HG02852 (cell line): ENCODE measurements around the gene NEK1.
"Not testable (repeated sequence)": the region's sequence is repeated elsewhere in the genome, so short reads cannot be mapped to it uniquely, and the experiment has no call there.

Source experiments
- ATAC-seq: cut with Tn5 transposase; IDR thresholded peaks from one replicate; pipeline ENCODE4 v1.9.1; 2021; ENCODE audit warnings: mild to moderate bottlenecking, moderate library complexity; ENCODE audit not compliant: unreplicated experiment

NEK1 gene

DNA sequence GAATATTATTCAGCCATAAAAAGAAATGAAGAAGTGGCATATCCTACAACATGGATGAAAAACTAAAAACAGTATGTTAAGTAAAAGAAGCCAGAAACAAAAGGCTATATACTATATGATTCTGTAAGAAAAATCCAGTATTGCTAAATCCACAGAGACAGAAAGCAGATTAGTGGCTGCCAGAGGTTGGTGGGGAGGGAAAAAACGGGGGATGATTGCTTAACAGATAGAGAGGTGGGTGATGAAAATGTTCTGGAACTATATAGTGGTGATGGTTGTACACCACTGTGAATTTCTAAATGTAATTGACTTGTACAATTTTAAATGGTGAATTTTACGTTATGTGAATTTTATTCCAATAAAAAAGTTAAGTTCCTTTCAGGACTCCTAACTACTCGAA is 184.0 kb downstream of the NEK1 start:
- no peak for ATAC-seq

DNA sequence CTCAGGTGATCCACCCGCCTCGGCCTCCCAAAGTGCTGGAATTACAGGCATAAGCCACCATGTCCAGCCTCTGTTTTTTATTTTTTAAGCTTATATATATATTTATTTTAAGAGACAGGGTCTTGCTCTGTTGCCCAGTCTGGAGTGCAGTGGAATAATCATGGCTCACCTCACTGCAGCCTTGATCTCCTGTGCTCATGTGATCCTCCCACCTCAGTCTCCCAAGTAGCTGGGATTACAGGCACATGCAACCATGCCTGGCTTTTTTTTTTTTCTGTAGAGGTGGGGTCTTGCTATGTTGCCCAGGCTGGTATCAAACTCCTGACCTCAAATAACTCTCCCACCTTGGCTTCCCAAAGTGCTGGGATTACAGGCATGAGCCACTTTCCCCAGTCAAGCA is 184.7 kb downstream of the NEK1 start:
- ATAC-seq = not testable (repeated sequence)

- no peak for ATAC-seq
Measured at GRCh38 chr4:169420291-169420690, 192.1 kb downstream of the NEK1 start.

DNA sequence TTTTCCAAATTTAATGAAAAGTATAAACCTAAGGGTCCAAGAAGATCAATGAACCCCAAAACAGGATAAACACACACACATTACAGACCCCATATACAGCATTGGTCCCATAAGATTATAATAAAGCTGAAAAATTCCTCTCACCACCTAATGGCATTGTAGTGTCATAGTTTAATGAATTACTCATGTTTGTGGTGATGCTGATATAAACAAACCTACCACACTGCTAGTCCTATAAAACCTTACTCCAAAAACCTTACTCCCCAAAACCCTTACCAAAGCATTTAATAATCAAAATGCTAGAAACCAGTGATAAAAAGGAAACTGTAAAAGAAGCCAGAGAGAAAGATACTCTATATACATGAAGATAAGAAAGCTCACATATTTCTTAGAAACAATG is 193.5 kb downstream of the NEK1 start:
- no peak for ATAC-seq

DNA sequence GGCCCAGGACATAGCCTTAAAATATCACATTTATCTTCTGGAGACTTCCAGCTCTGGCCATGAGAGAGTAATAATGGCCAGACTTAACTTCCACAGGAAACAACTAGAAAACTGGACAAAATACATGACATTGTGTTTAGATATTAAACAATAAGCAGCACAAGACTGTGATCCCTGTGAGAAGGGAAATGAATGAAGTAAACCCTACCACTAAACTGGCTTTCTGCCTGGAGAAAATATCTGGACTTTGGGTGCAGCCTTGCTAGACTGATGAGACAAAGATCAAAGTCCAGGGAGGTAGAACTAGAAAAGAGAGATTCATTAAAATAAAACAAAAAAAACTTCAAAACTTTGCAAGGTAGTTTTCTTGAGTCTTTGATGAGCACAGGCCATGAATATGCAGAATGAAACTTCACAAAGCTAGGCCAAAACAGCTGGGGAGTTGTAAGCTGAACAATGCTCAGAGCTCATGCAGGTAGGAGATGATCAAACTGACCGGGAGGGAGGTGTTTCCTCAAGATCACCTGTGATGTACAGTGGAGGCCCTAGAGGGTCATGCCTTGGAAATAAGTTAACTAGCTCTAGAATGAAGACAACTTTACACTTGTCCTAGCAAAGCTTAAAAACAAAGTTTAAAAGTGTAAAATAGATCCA is 194.6 kb downstream of the NEK1 start:
- no peak for ATAC-seq

GRCh38 chr4:169416997-169417396 is 195.4 kb downstream of the NEK1 start:
- peak; percentile 81 for ATAC-seq

GRCh38 chr4:169416461-169416860 is 195.9 kb downstream of the NEK1 start:
- ATAC-seq = no peak

GRCh38 chr4:169414913-169415312 is 197.5 kb downstream of the NEK1 start:
- ATAC-seq = no peak

DNA sequence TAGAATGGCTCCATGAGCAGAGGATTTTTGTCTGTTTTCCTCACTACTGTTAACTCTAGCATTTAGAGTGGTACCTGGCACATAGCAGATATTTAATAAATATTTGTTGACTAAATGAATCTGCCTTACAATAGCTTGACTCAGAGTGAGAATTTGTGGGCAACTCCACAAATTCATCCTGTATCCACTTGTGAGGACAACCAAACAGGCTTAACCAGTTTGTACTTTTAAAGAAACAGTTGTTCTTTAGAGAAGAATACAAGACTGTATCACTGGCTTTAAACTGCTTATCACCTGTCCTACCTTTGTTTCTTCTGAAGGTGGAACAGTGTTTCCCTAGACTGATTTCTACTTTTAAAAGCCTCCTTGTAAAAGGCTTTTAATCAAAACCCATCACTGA is 200.3 kb downstream of the NEK1 start:
- no peak for ATAC-seq

DNA sequence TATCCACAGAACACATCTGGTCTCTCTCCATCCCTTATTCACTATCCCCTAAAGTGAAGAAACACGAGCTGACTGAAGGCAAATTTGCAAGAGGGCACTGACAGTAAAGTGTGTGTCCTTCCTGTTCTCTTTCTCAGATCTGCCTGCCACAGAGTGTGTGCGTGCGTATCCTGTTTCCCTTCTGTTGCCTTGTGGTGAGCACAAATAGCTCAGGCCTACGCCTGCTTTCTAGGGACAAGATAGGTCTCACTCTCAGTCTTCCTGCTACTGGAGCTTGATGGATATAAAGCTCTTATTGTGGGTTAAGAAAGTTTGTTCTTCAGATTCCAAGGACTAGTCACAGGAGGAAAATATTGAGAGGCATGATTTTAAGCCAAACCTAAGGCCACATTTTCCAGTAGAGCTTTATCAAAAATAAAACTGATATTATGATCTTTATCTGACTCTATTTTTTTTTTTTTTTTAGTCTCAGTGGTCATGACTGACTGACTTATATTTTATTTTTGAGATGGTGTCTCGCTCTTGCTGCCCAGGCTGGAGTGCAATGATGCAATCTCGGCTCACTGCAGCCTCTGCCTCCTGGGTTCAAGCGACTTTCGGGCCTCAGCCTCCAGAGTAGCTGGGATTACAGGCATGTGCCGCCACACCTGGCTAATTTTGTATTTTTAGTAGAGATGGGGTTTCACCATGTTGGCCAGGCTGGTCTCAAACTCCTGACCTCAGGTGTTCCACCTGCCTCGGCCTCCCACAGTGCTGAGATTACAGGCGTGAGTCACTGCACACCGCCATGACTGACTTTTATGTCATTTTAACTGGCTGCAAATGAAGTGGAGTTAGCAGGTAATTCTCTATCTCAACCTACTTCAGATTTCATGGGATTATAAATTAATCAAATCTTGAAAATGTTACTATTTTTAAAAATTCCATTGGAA is 201.3 kb downstream of the NEK1 start:
- peak; percentile 99 for ATAC-seq

GRCh38 chr4:169407217-169407845 is 205.1 kb downstream of the NEK1 start:
- no peak for ATAC-seq

DNA sequence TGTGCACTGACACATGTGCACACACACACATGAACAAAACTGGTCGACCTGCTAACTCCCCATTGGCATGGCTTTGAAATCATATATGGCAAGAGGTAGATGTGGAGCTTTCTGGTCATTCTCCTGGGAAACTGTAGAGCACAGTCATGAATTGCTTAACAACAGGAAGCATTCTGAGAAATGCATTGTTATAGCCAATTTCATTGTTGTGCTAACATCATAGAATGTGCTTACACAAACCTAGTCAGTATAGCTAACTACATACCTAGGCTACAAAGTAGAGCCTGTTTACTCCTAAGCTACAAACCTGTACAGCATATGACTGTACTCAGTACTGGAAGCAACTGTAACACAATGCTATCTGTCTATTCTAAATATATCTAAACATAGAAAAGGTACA is 207.4 kb downstream of the NEK1 start:
- ATAC-seq = no peak

DNA sequence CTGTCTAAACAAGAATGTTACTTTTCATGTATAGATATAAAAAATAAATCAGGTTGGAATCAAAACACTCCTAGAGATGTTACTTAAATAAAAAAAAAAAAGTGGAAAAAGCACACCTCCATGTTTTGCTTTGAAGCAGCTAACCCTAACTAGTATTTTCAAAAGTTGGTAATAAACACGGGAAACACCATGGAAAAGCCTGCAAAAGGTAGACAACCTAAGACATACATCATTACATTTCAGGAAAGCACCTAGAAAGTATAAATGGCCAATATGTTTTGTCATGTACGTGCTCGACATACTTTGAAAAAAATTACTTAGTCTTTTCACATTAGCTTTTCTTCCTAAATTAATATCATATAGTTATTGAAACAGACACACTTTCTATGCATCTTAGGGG is 211.6 kb downstream of the NEK1 start:
- ATAC-seq = no peak

DNA sequence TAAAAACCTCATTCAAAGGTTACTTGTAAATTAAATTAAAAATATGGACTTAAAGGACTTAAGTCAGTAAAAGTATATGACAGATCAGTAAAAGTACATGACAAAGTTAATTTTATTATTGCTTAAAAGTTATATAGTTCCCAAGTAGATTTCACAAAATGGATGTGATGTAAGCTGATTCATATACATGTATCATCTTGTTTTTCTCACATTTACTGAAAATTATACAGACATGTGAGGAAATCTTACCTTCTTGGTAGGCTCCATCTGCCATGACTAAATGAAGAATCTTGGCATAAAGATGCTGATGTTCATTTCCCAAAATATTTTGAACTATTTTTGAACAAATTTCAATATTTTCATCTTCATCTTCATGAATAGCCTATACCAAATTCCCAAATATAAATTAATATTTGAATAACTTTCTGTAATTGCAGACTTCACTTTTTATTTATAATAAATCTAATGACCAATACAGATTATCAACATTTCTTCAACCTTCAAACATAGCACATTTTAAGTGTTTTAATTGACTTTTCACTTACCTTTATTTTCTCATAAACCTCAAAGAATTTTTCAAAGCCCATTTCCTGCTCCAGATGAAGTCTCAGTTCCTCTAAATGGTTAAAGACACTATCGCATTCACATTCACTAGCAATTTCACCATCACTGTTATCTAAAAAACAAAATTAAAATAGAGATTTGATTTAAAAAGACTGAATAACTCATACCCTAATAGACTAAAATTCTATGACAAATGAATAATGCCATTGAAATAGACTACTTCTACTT is 212.2 kb downstream of the NEK1 start:
- no peak for ATAC-seq

DNA sequence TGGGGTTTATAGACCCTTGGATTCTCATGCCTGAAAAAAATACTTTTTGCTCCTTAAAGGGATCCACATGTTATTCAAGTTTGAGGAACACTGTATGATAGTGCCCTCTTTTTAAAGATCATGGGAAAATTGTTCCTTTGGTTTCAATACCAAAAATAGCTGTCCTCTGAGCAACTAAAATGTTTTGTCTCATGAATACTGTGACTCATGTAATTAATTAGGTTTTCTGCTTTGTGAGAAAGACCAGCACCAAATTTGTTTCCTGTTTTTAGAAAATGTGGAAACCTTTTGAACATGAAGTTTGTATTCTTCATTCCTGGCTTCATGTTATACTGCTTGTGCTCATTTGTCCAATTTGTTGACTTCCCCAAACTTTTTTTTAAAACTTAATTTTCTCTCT is 214.1 kb downstream of the NEK1 start:
- ATAC-seq = no peak

GRCh38 chr4:169397762-169398161 is 214.6 kb downstream of the NEK1 start:
- no peak for ATAC-seq

DNA sequence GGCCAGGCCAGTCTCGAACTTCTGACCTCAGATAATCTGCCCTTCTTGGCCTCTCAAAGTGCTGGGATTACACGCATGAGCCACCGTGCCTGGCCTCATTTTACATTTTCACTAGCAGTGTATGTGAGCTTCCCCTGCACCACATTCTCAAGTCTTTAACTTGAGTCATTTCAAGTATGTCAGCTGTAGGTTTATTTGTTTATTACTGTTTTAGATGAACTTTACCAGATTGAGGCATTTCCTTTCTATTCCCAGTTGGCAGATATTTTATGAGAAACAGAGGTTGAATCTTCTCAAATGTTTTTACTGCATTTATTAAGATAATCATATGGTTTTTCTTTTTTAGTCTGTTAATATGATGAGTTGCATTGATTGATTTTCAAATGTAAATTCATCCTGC is 227.0 kb downstream of the NEK1 start:
- ATAC-seq = no peak

DNA sequence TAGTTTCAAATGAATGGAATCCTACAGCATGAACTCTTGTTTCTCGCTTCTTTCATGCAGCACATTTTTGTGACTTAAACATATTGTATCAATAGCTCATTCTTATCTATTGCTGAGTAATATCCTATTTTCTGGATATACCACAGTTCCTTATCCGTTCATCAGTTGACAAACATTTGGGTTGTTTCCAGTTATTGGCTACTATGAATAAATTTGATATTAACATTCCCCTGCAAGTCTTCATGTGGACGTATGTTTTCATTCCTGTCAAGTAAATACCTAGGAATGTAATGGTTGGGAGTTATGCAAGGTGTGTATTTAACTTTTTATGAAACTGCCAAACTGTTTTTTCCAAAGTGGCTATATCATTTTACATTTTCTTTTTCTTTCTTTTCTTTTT is 227.6 kb downstream of the NEK1 start:
- ATAC-seq = no peak

- ATAC-seq = no peak
Measured at GRCh38 chr4:169383724-169384123, 228.7 kb downstream of the NEK1 start.

DNA sequence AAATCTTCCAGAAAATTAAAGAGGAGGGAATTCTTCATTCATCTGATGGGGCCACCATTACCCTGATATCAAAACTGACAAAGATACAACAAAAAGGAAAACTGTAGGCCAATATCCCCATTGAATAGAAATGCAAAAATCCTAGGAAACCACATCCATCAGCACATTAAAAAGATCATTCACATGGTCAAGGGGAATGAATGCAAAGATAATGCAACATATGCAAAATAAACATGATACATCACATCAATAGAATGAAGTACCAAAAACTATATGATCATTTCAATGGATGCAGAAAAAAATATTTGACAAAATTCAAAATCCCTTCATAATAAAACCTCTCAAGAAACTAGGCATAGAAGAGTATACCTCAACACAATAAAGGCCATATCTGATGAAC is 232.7 kb downstream of the NEK1 start:
- no peak for ATAC-seq

- ATAC-seq = no peak
Measured at GRCh38 chr4:169377367-169377766, 235.0 kb downstream of the NEK1 start.
